ENCODE measurements around the gene MYNN.

GRCh38 chr3:169792359-169792758 is 19.2 kb downstream of the MYNN start:
- no peak for TF ChIP-seq ZNF232 (CRISPR knock-in tag; IDR thresholded peaks at IDR 0.05)
- no peak for TF ChIP-seq SIX5 (IDR thresholded peaks at IDR 0.05; ENCODE audit: borderline replicate concordance in 1 of 2, insufficient read depth in 1 of 2, low read depth in 1 of 2, low read length in 2 of 2)
- TF ChIP-seq ZFP36 (IDR thresholded peaks at IDR 0.05; ENCODE audit: low read depth, low read length, partially characterized antibody) = no peak

Measured in K562 (cell line).